Coronary artery (tissue), 2 donors: Measurements from ENCODE around the gene CAMK2D.

Experiments
- DNase-seq: peaks from one replicate; pipeline ENCODE4 v3.0.0-alpha.2; 2017; ENCODE audit warnings: low spot score
- H3K27ac ChIP-seq, 2 donors: fragments of 200-600 bp; sonication (generic); one replicate each; pipeline ENCODE4 v1.5.1; 2016 to 2019
- H3K4me3 ChIP-seq: fragments of 200-600 bp; sonication (generic); 2 replicates; pipeline ENCODE4 v1.5.1; 2016; ENCODE audit warnings: mild to moderate bottlenecking, moderate library complexity
- CTCF ChIP-seq: fragments of 200-600 bp; sonication (generic); IDR thresholded peaks from one replicate; pipeline ENCODE4 v1.5.1; 2019; ENCODE audit warnings: antibody characterized with exemption

The CAMK2D gene

DNA sequence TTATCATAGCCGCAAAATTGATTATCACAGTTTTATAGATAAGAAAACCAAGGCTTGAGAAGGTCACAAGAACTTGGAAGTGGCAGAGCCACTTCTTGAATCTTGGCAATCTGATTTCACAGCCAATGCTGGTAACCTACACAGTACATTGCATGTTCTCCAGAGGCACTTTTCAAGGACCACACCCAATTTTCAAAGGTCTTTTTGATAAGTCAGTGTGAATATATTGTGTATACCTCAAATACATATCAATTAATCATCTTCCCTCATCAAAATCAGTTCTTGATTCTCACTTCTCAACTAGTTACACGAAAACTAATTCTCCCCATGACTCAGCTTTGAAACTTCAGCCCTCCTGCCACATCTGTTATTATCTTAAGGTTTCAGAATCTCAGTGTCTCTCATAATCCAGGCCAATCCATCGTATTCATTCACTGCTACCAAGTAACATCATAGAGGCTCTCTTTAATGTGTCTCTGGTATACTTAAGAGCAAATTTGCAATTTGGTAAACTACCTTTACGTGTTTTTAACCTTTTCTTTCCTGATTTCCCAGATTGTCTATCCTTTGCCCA is 16.8 kb downstream of the CAMK2D start:
- no peak overlapping the region for H3K4me3 ChIP-seq
- DNase-seq, result no peak
- no peak overlapping the region for H3K27ac ChIP-seq
- no peak for TF ChIP-seq CTCF

DNA sequence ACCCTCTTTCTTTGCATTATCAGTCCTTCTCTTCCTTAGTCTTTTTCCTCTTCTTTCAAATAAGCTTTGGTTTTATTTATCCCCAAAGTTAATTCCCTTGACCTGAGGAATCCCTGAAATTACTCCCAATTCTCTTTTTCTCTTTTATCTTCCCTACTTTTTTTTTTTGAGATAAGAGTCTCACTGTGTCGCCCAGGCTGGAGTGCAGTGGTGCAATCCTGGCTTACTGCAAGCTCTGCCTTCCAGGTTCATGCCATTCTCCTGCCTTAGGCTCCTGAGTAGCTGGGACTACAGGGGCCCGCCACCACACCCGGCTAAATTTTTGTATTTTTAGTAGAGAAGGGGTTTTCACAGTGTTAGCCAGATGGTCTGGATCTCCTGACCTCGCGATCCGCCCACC is 17.8 kb downstream of the CAMK2D start:
- Histone ChIP-seq H3K27ac (no peak overlapping the region), H3K4me3 (no peak overlapping the region)
- TF ChIP-seq CTCF, result no peak
- DNase-seq, result no peak

DNA sequence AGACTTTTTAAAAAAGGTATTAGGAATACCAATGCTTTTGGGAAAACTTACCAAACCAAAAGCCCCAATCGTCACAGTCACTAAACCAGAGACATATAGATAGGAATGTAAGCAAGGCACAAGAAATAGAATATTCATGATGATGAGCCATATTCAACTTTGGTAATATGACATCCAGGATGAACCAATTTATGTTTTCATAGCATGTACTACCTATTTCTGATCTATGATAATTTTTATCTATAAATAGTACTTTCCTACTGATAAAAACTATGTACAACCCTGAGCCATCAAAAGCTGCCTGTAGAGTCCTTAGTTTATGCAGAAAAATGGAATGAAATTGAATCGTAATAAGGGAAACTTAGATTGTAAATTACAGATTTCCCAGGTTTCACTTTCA is 18.9 kb downstream of the CAMK2D start:
- Histone ChIP-seq H3K4me3 (no peak overlapping the region), H3K27ac (no peak overlapping the region)
- no peak for TF ChIP-seq CTCF
- DNase-seq, result no peak

DNA sequence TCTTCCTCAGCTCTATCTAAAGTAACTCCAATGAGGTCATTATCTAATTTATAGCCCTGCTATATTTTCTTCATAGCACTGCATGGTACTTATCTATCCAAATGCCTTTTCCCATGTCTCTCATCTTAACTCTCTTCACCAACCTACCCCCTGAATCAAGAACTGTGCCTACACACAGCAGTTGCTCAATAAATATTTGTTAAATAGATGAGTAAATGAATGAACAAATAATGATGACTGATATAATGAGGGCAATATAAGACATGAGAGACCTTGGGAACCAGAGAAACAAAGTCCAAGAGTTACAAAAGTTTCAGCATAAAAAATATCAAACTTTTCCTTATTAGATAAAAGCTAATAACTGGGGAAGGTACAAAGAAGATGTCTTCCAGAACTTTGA is 19.6 kb downstream of the CAMK2D start:
- no peak for TF ChIP-seq CTCF
- DNase-seq, result no peak
- Histone ChIP-seq H3K27ac (no peak overlapping the region), H3K4me3 (no peak overlapping the region)

GRCh38 chr4:113740857-113741379 is 20.6 kb downstream of the CAMK2D start:
- no peak for TF ChIP-seq CTCF
- Histone ChIP-seq H3K4me3 (no peak overlapping the region), H3K27ac (no peak overlapping the region)
- DNase-seq, result no peak

DNA sequence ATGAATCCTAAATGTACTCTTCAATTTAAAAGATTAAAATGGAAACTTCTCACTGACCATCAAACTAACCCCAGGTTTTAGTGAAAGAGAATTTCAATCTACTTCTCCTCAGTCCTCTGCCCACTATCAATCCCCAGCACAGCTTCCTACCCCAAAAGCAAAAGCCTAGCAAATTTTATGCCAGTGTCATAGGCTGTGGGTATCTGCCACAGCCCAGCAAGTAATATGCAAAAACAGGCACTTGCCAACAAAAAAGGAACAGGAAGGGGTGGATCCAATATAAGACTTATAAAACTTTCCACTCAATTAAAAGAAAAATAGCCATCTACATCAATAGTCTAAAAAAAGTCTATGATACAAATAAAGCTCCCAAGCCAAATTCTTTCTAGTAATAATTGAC is 22.3 kb downstream of the CAMK2D start:
- peak overlapping the region in 1 of 2 donors; percentile 47 for H3K27ac ChIP-seq
- H3K4me3 ChIP-seq, result no peak overlapping the region
- DNase-seq, result no peak
- TF ChIP-seq CTCF, result no peak

DNA sequence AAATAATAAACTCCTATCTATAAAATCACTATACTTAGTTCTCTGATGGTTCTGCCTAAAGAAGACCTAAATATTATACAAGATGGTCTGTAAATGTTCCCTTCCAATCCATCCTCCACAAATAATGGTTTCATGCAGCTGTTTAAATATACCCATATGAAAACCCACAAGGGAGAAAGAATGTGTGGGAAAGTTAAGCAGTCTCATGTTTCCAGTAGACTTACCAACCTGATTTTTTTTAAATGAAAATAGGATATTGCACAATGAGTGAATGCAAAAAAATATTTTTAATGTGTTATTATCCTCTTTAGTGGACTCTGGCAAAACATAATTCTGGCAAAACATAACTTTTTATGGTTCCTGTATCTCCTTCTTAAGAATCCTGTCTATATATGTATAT is 23.3 kb downstream of the CAMK2D start:
- DNase-seq, result no peak
- Histone ChIP-seq H3K4me3 (no peak overlapping the region), H3K27ac (peak overlapping the region in 1 of 2 donors; percentile 28)
- no peak for TF ChIP-seq CTCF
